Caki2 (cell line): ENCODE measurements around the gene HYKK. TPM values are rescaled to one million over a fixed set of nuclear protein-coding genes. Genes with fewer than 3 reads are reported as not detected.

ENCODE experiments used
- DNase-seq: peaks from one replicate; pipeline ENCODE4 v3.0.0-alpha.2; 2015; ENCODE audit warnings: low read depth
- in situ Hi-C: cut with HindIII; loops from 2 replicates; pipeline ENCODE4 v1.10.0; 2016; ENCODE audit warnings: low sequenced_read_pairs, low pct_unique_long_range_greater_than_20kb, mixed read lengths
- total RNA-seq: library from RNA; depleted of rRNA; stranded (reverse); fragments of >200 nt; shearing (Covaris generic); gene quantifications from 2 replicates; pipeline ENCODE4 v1.2.3, GENCODE V29; 2014; ENCODE audit warnings: low replicate concordance; rRNA removed

Gene HYKK
- total RNA-seq, 1 experiment from 2014 or later: 0.84 TPM

DNA sequence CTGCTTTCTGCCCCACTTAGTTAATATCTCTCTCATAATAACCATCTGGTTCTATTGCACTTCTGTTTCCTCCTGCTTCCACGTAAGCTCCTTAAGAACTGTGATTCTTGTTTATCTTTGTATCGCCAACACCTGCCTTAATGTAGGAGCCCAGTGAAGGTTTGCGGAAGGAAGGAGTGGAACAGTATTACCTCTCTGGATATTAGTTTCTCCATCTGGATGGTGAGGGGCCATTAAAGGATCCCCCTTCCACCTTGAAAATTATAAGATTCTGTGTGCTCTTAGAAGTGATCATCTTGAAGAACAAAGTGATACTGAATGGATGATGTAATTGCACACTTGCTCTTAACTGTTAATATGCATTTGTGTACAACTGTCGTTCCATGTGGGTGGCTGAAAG is 60.2 kb downstream of the HYKK start:
- in situ Hi-C loops: no loop called here

DNA sequence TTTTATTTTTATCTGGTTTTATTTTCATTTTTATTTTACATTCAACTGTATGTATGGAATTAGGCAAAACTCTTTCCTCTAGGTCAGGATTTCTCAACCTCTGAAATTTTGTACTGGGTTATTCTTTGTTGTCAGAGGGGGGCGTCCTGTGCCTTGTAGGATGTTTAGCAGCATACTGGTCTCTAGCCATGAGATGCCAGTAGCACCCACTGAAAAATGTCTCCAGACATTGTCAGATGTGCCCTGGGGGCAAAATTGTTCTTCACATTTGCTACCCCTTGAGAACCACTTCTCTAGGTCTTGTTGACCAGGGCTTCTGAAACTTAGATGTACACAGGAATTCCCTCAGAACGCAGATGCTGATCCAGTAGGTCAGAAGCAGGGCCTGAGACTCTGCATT is 63.3 kb downstream of the HYKK start:
- no peak for DNase-seq
- in situ Hi-C loops: no loop called here

More for the DNA sequence above, 60.2 kb downstream of the HYKK start:
- no peak for DNase-seq

DNA sequence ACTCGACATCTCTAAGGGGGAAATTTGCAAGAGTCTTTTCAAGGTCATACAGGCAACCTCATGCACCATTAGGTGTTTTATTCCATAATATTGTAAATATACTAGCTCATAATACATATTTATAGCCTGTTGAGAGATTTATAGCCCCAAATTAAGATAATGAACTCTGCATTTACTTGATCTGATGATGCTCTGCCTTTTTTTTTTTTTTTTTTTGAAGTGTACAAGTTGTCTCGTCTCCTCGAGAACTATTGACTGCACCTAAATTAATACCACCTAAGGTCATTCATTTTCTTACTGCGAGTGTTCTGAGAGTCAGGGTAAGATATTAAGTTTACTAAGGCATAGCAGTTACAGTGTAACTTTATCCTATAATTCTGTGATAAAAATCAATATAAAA is 64.0 kb downstream of the HYKK start:
- in situ Hi-C loops: no loop called here

DNA sequence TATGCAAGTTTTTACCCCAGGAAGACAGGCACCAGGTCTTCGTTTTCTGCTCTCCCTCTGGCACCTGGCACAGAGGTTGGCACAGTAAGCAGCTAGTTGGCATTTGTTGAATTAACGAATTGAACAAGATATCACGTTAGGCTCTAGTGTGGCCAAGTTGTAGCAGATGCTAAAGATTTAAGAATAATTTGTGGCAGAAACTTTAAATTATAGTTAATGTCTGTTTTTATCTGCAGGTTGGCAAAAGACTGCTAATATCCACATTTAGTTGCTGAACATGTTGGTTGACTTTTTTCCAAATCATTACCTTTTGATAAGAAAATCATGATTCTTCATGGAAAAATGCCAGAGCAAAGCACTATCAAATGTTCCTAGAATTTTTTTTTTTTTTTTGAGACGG is 66.0 kb downstream of the HYKK start:
- in situ Hi-C loops: no loop called here
- no peak for DNase-seq

More for the DNA sequence above, 64.0 kb downstream of the HYKK start:
- no peak for DNase-seq

DNA sequence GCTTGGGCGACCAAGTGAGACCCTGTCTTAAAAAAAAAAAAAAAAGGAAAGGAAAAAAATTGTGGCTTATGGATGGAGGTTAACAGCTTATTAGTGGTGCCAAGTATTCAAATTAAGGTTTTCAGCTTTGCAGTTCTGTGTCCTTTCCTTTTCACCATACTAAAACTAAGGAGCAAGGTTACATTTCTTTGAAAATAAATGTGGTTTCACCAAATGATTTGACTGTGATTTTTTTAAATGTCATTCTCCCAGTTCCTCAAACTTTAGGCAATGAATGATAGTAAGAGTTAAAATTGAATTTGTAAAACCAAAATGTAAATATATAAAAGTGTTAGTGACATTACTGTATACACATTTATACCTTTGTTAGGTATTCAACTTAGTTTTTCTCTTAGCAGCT is 67.6 kb downstream of the HYKK start:
- in situ Hi-C loops: no loop called here
- peak; percentile 9 for DNase-seq

Other genes starting within 250 kb of the HYKK start
- gene DNAJA4, start 243.0 kb upstream of the HYKK start, total RNA-seq: not detected in 2 replicates
- gene SKIC8, start 208.0 kb upstream of the HYKK start, total RNA-seq: 58.7 and 90.7 TPM in 2 replicates
- gene CRABP1, start 167.2 kb upstream of the HYKK start, total RNA-seq: not detected in 2 replicates
- gene IREB2, start 69.4 kb upstream of the HYKK start, total RNA-seq: 8.1 and 10.9 TPM in 2 replicates
- gene PSMA4, start 32.9 kb downstream of the HYKK start, total RNA-seq: 336 and 343 TPM in 2 replicates
- gene CHRNA5, start 57.9 kb downstream of the HYKK start, total RNA-seq: 9.0 and 44.5 TPM in 2 replicates
- gene CHRNA3, start 113.4 kb downstream of the HYKK start, total RNA-seq: not detected in 2 replicates
- 6.5 TPM in 1 of 2 replicates, not detected in the other for gene CHRNB4, start 133.6 kb downstream of the HYKK start, total RNA-seq